Left ventricle myocardium superior (tissue), 1 donor: Measurements from ENCODE around the gene SEC14L1. TPM values are rescaled to one million over a fixed set of nuclear protein-coding genes. Genes with fewer than 3 reads are reported as not detected.
A peak's percentile ranks its signal among the peaks of the same experiment; 100 is the strongest.

Experiments
- ATAC-seq: fragments of 200-7000 bp; cut with Tn5 transposase; one replicate; pipeline ENCODE4 v1.9.1; 2020; ENCODE audit warnings: mild to moderate bottlenecking, moderate library complexity
- DNase-seq: peaks from one replicate; pipeline ENCODE4 v3.0.0-alpha.2; 2020
- intact Hi-C: fragments of 100-400 bp; cut with micrococcal nuclease; formaldehyde crosslinking; loops from one replicate; pipeline ENCODE4 v1.11.0; 2022
- total RNA-seq: library from RNA; stranded (reverse); fragmentation: NEBNext Ultra II Directional; extraction: Animal tissue kit (Norgen Biotek cat#: 25700); gene quantifications from one replicate; pipeline ENCODE4 v1.2.1, GENCODE V29; 2021
- donor health status: DM: no; HTN: yes; CAD: no; lungs with severe emphysema.

SEC14L1 gene
- total RNA-seq, 1 donor from 2014 or later, result 71.4 TPM

- DNase-seq (no peak), ATAC-seq (peak; percentile 34)
- intact Hi-C loops, result no loop called here
These were observed 37.3 kb downstream of the SEC14L1 start for GRCh38 chr17:77178050-77178449.

GRCh38 chr17:77178563-77178962, 37.8 kb downstream of the SEC14L1 start:
- DNase-seq, result no peak
- ATAC-seq, result no peak
- intact Hi-C loops, result no loop called here

GRCh38 chr17:77180503-77181357, 40.0 kb downstream of the SEC14L1 start:
- DNase-seq (no peak), ATAC-seq (no peak)
- intact Hi-C loops, result no loop called here

- DNase-seq, result no peak
- no peak for ATAC-seq
- intact Hi-C loops, result no loop called here
These were observed 41.7 kb downstream of the SEC14L1 start for GRCh38 chr17:77182205-77183172.

GRCh38 chr17:77184474-77184873, 43.7 kb downstream of the SEC14L1 start:
- ATAC-seq (no peak), DNase-seq (no peak)
- intact Hi-C loops, result no loop called here

GRCh38 chr17:77185137-77185536, 44.4 kb downstream of the SEC14L1 start:
- peak; percentile 76 for ATAC-seq
- DNase-seq, result no peak
- intact Hi-C loops, result no loop called here

- ATAC-seq, result peak; percentile 85
- intact Hi-C loops, result no loop called here
- peak; percentile 63 for DNase-seq
These were observed 45.4 kb downstream of the SEC14L1 start for GRCh38 chr17:77186141-77186604.

GRCh38 chr17:77188084-77189066, 47.6 kb downstream of the SEC14L1 start:
- intact Hi-C loops, result no loop called here
- DNase-seq (no peak), ATAC-seq (no peak)

- ATAC-seq, result no peak
- no peak for DNase-seq
- intact Hi-C loops, result no loop called here
These were observed 48.4 kb downstream of the SEC14L1 start for GRCh38 chr17:77189148-77189547.

- no peak for DNase-seq
- no peak for ATAC-seq
- intact Hi-C loops, result no loop called here
These were observed 49.8 kb downstream of the SEC14L1 start for GRCh38 chr17:77190576-77190975.

GRCh38 chr17:77191244-77191643, 50.5 kb downstream of the SEC14L1 start:
- intact Hi-C loops, result no loop called here
- ATAC-seq (no peak), DNase-seq (no peak)

- DNase-seq, result no peak
- intact Hi-C loops, result no loop called here
- no peak for ATAC-seq
These were observed 52.9 kb downstream of the SEC14L1 start for GRCh38 chr17:77193653-77194052.

GRCh38 chr17:77194179-77194578, 53.4 kb downstream of the SEC14L1 start:
- no peak for ATAC-seq
- DNase-seq, result no peak
- intact Hi-C loops, result no loop called here

GRCh38 chr17:77196251-77196650, 55.5 kb downstream of the SEC14L1 start:
- ATAC-seq, result no peak
- DNase-seq, result no peak
- intact Hi-C loops, result no loop called here

- DNase-seq (no peak), ATAC-seq (no peak)
- intact Hi-C loops, result no loop called here
These were observed 56.3 kb downstream of the SEC14L1 start for GRCh38 chr17:77197115-77197514.

- intact Hi-C loops, result loop anchor here (10.0 kb wide), 1 partner anchor 106 kb away; no protein-coding TSS in a partner anchor
- ATAC-seq, result peak; percentile 54
- DNase-seq, result no peak
These were observed 59.9 kb downstream of the SEC14L1 start for GRCh38 chr17:77200711-77201110.

- no peak for ATAC-seq
- intact Hi-C loops, result loop anchor here (10.0 kb wide), 1 partner anchor 109 kb away; no protein-coding TSS in a partner anchor
These were observed 62.7 kb downstream of the SEC14L1 start for GRCh38 chr17:77203436-77203835.

GRCh38 chr17:77203846-77204245, 63.1 kb downstream of the SEC14L1 start:
- DNase-seq, result no peak
- ATAC-seq, result no peak
- intact Hi-C loops, result loop anchor here (10.0 kb wide), 1 partner anchor 109 kb away; no protein-coding TSS in a partner anchor

More at GRCh38 chr17:77203436-77203835, 62.7 kb downstream of the SEC14L1 start:
- no peak for DNase-seq
